ENCODE data around the gene GK.
A peak's percentile ranks its signal among the peaks of the same experiment; 100 is the strongest.
"Not testable (repeated sequence)": the region's sequence is repeated elsewhere in the genome, so short reads cannot be mapped to it uniquely, and the experiment has no call there.

GK gene

DNA sequence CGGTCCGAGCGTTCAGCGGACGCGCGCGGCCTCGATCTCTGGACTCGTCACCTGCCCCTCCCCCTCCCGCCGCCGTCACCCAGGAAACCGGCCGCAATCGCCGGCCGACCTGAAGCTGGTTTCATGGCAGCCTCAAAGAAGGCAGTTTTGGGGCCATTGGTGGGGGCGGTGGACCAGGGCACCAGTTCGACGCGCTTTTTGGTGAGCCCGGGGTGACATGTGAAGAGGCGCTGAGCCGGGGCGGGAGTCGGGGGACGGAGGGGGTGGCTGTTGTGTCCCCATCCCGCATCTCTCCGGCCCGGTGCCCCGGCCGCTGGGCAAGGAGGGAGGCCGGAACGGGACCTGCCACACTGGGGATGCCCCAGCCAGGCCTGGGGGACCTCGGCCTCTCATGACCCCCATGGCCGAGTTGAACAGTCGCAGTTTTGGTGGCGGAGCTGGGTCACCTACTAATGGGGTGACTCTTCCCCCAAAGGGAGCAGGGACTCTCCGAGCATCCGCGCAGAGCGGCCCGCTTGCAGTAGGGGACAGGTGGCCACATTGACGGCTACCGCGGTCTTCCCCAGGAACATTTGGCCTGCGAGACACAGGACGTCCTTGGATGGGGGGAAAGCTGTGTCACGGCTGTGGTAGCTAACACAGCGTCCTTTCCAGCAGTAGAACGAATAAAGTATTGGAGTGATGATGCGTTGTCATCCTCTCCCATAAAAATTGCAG lies at the start of gene GK:
TSS of gene GK (plus strand) at position 9 of the 717 bp plus-strand sequence. CDS start at position 124, 115 bp downstream.
- DNase-seq: peak; percentile 19

DNA sequence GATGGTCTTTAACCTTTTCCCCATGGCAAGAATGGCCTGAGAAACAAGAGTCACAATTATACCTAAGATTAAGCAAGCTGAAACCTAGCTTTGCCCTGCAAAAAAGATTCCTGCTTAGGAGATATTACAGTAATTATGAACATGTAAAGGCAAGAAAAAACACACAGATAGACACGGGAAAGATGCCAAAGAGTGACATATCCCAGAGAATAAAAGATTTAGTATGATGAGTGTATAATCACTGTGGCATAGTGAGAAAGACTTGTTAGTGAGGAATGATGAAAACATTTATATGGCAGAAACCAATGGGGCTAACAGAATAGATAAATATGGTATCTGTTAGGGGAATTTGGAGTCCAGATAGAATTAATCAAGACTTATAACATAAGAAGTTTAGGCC lies 46.1 kb upstream of the GK start:
- DNase-seq: no peak

DNA sequence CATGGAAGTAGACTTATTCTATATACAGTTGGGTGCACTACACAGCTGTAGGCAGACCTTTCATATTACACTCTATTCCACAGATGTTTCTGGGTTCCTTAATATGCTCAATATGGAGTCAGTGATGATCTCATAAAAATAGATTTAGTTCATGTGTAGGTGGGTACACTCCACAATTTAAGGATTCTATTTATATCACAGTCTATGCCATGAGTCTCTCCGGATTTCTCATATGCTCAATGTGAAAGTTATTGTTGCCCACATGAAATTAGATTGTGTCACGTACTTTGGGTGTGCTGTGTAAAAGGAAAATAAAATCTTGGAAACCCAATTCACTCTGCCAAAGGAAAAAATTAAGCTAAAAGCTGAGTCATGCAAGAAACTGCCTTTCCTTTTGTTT lies 43.2 kb upstream of the GK start:
- DNase-seq: no peak

DNA sequence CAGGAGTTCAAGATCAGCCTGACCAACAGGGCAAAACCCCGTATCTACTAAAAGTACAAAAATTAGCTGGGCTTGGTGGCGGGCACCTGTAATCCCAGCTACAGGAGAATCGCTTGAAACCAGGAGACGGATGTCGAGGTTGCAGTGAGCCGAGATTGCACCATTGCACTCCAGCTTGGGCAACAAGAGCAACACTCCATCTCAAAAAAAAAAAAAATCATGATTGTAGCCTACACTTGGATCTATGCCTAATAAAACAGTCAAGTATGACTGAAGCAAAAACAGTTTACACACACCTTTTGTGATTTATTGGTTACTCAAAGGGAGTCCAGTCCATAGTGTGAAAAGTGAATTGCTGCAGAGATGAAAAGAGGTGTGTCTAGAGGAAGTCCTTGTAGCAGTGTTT lies 41.0 kb upstream of the GK start:
- DNase-seq: no peak

DNA sequence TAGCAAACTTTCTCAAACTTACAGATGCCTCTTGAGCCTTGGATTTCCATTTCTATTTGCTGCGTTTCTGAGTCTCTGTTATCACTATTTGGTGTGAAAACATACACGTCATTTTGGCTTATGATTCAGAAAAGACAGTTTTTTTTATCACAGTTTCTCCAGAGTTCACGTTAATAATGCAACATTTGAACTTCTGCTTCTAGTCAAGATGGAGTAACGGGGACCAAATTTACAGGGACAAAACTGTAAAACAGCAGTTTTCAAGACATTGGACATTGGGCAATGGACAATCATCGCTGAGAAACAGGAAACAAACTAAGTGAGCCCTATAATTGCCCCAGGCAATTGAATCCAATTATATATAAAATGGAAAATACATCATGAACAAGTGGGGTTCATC lies 39.5 kb upstream of the GK start:
- DNase-seq: no peak

DNA sequence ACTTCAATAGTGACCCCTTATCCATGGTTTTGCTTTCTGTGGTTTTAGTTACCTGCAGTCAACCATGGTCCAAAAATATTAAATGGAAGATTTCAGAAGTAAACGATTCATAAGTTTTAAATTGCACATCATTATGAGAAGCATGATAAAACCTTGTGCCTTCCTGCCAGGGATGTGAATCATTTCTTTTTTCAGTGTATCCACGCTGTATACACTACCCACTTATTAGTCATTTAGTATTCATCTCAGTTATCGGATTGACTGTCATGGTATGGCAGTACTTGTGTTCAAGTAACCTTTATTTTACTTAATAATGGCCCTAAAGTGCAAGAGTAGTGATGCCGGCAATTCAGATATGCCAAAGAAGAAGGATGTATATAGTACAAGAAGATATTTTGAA lies 38.0 kb upstream of the GK start:
- no peak for DNase-seq

DNA sequence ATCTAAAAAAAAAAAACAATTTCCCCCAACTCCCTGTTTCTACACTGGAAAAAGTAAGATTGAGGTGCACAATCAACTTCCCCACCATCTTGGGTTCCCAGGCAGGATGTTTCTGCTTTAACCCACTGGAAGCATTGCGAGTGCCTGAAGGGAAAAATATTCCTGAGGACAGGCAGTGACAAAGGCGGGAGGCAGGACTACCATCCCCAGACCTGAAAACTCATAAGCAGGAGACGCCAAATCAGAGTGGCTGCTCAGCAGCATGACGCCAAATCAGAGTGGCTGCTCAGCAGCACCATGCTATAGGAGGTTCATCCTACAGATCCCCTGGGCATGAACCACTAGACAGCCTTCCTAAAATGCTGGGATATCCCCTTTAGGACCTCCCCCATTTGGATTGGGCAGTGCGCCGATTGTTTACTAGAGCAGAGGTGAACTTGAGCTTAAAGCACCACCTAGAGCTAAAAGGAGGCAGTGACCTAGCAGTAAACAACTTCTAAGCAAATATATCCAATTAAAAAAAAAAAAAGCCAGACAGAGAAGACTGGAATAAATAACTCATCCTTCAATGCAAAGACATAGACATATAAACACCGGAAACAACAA lies 35.0 kb upstream of the GK start:
- no peak for DNase-seq

DNA sequence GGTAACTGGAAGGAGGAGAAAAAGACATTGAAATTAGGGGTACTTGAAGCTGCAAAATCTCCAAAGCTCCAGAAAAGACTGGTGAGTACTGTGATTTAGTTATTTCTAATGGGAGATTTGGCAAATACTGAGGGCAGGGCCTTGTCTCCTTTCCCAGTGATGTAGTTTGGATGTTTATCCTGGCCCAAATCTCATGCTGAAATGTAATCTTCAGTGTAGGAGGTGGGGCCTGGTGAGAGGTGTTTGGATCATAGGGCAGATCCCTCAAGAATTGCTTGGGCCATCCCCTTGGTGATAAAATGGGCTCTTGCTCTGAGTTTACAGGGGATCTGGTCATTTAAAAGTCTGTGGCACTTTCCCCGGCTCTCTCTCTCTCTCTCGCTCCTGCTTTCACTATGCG lies 33.1 kb upstream of the GK start:
- DNase-seq: no peak

DNA sequence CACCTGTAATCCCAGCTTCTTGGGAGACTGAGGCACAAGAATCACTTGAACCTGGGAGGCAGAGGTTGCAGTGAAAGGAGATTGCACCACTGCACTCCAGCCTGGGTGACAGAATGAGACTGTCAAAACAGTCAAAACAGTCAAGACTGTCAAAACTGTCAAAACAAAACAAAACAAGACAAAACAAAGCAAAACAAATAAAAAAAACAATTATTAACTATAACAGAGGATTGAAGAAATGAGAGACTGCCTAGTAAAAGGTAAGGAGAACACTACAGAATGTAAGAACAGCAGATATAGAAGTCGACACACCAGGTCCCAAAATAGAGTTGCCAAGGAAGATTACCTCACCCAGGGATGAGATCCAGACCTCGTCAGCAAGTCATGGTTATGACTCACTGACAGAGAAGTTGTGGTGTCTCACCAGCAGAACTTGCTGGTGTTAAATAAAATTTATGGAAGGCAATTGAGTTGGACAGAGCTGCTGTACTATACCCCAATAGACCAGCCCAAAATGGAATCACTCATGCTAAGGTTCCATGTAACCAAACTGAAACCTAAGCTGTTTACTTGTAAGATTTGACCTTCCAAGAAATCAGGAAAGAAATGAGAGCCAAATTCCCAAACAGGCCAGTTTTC lies 32.1 kb upstream of the GK start:
- no peak for DNase-seq

DNA sequence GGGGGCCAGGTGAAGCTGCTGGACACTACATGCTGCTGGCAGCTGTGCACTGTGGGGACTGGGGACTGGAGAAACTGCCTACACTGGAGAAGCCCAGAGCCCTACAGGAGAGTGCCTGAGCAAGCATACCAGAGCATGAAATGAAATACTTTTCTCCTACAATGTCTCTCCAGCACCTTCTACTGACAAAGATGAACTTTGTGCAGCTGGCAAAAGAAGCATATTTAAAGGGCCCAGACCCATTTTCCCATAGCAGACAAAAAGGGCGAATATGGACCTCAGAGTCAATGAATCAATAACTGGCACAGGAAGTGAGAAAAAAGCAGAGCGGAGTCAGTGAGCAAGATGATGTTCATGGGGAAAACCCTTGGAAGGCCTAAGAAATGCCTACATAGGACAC lies 30.9 kb upstream of the GK start:
- no peak for DNase-seq

DNA sequence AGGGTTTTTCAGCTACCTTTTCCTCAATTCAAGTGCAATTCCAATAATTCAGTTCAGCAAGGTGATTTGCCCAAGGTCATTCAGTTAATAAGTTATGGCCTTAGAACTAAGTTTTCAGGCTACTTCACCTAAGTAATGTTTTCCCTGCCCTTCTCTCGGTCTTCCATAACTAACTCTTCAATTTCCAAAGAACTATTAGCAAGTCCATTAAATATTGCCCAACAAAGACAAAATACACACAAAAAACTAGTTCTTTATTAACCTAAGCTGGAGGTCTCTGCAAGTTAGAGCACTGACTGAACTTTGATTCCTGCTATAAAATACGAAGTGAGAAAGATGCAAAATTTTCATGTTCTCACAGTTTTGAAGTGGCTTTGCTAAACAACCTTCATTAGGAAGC lies 26.8 kb upstream of the GK start:
- DNase-seq: no peak

DNA sequence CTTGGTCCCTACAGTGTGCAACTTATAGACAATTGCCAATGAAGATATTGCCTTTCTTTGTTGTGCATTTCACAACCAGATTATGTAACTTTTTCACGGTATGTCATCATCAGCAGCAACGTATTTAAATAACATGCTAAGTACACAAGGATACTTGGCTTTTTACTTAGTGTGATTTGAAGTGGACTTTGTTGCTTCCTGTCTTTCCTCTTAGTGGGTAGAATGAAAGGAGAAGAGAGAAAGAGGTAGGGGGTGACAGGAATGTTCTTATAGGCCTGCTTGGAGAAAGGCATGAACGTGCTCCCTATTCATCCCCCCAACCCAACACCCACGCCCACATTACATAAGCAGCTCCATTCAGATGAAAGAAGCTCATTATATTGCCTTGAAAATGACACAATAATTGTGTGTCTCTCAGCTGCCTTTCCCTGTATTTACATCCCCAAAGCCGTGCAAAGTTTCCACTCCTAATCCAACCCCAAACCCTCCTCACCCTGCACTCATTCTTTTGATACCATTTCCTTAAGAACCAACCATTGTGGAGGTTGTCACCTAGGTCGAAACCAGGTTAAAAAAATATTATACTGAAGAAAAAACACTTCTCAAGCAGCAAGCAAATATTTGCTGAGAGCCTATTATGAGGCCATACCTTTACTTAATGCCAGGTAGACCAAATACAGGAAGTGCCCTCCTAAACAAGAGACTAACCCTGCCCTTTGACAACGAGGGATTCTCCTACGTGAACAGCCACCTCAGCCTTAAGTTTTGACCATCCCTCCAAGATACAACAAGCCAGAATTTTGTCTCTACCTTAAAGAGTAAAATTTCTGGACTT lies 25.2 kb upstream of the GK start:
- DNase-seq: no peak

DNA sequence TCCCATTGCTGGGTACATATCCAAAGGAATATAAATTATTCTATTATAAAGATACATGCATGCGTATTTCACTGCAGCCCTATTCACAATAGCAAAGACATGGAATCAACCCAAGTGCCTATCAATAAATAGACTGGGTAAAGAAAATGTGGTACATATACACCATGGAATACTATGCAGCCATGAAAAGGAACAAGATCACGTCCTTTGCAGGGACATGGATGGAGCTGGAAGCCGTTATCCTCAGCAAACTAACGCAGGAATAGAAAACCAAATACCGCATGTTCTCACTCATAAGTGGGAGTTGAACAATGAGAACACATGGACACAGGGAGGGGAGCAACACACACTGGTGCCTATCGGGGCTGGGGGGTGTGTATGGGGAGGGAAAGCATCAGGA lies 19.2 kb upstream of the GK start:
- DNase-seq: not testable (repeated sequence)

DNA sequence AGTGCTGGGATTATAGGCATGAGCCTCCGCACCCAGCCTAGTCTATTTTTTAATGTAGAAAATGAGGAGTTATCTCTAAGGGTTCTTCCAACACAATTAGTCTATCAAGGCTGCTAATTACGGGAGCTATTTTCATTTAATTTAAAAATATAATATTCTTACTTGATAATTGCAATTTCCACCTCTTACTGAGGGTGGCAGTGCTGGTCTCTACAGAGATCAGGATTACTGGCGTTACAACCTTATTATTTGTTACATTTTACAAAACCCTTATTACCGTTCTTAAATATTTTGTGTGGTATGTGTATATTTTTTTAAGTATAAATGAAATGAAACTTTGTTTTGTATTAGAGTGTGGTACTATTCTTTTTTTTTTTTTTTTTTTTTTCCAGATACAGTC lies 17.6 kb upstream of the GK start:
- peak; percentile 19 for DNase-seq

DNA sequence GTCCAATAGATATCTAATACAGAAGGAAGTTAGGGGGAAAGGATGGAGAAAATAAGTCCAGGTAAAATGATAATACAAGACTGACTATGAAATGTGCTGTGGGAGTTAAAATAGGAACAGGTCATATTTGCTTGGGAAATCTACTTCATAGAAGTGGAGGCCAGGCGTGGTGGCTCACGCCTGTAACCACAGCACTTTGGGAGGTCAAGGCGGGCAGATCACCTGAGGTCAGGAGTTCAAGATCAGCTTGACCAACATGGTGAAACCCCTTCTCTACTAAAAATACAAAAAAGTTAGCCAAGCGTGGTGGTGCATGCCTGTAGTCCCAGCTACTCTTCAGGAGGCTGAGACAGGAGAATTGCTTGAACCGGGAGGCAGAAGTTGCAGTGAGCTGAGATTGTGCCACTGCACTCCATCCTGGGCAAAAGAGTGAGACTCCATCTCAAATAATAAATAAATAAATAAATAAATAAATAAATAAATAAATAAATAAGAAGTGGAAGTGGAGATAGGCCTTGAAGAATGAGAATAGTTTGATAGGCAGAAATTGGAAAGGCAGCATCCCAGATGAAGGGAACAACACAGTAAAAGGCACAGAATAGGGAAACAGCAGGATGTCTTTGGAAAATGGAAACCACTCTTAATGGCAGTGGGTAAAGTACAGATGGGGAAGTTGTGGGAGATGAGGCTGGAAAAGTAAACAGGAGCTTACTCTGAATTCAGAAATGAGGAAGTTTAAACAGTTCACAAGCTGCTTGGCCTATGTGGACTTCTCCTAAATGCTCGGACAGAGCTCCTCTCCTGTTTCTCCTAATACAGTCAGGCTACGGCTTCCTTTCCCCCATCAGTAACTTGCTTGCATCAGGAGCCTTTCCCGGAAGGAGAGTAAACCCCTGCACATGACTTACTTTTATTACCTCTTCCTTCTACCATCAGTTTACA lies 15.1 kb upstream of the GK start:
- no peak for DNase-seq

DNA sequence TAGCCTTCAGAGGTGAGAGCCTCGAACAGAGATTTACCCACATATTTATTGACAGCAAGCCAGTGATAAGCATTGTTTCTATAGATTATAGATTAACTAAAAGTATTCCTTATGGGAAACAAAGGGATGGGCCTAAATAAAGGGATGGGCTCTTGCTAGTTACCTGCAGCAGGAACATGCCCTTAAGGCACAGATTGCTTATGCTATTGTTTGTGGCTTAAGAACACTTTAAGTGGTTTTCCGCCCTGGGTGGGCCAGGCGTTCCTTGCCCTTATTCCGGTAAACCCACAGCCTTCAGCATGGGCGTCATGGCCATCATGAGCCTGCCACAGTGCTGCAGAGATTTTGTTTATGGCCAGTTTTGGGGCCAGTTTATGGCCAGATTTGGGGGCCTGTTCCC lies 13.5 kb upstream of the GK start:
- not testable (repeated sequence) for DNase-seq

DNA sequence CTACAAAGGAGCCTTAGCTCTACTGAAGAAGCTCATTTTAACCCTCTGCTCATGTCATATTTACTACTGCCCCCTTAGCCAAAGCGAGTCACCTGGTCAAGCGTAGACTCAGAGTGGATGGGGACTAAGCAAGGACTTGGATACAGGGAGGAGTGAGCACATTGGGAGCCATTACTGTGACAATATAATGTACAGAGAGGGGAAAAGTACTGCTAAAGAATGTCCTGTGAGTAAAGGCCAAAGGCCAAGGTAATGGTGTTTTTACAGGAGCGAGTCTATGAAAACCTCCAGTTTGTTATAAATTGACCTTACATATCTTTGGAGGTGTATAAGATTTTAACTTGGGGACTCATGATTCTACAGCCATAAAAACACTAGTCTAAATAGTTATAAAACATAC lies 10.6 kb upstream of the GK start:
- DNase-seq: no peak

DNA sequence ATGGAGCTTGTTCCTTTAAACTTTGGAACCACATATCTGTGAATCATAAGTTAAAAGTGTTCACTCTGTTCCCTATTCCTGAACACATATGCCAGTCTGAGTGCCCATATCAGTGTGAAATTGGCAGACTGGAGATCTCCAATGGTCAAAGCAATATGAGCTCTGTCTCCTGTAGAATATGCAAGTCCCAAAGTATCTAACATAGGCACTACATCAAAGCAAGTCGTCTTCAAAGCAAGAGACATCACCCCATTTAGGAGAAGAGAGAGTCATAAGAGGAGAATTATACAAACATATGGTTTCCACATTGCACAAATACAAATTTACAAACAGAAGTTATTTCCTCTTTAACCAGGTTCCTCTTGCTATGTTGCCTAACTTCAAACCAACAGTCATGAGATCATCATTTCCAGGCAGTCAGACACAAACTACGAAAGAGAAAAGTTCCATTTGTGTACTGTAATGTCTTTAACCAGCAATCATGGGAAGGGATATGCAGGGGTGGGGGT lies 9.9 kb upstream of the GK start:
- DNase-seq: no peak

DNA sequence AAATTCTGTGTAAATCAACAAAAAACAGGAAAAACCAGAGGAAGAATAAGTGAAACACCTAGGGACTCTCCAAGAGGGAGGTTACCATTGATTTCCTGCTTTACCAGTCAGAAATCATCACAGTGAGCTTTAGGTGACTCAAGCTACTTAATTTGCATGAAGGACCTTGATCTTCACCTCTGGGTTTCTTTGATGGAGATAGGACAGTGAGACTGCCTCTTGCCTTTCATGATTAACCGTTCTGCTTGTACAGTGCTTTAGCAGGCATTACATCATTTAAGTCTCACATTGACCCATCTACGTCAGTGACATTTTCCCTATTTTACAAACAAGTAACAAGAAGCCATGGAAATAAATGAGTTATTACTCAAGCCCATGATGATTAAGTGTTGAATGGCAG lies 3.4 kb upstream of the GK start:
- no peak for DNase-seq

DNA sequence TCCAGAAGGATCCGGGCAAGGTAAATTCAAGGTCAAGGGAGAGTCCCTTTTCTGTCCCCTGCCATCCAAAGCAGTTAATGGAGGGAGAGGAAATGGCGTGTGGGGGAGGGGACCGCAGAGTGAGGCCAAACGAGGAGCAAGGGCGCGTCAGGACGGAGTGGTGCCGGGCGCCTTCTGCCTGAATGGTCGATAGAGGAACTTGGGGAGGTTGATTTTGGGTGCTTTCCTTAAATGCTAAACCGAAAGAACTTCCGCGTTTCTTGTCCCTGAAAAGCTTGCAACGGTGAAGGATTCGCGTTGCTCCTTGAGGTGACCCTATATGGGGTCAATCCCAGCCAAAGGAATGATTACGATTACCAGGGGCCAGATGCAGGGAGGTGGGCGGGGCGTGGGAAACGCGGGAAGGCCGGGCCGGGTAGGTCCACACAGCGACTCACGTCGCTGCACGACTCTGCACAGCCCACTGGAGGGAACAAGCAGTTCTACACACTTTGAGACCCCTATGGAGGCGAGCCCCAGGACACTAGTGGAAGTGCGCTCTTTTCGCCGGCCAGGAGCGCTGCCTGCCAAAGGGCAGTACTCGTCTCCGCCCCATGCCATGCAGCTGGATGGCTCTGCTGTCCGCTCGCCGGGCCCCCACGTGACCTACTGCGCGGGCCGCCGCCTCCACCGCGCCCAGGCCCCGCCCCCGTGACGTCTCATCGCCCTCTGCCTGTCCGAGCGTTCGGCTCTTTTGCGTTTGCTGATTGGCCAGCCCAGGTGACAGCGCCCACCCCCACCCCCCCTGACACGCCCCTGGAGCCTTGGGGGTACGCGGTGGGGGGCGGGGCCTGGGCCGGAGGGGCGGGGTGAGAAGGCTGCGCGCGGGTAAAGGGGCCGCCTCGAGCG lies 452 bp upstream of the GK start:
- DNase-seq: peak; percentile 92

DNA sequence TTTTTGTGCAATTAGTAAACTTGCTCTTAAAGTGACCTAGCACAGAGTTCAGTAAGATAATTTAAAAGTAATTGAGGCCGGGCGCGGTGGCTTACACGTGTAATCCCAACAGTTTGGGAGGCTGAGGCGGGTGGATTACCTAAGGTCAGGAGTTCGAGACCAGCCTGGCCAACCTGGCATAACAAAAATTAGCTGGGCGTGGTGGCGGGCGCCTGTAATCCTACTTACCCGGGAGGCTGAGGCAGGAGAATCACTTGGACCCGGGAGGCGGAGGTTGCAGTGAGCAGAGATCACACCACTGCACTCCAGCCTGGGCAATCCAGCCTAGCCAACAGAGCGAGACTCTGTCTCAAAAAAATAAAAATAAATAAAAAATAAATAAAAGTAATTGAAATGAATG lies 1.2 kb downstream of the GK start:
- not testable (repeated sequence) for DNase-seq
